NCI-H1105 treated with DMSO at 0.1 percent for 48 hours (cell line): ENCODE measurements around the gene MTMR8.

Experiments used
- DNase-seq: peaks from one replicate; lab custom pipeline; 2025; lab: John Stamatoyannopoulos, UW

MTMR8 gene

DNA sequence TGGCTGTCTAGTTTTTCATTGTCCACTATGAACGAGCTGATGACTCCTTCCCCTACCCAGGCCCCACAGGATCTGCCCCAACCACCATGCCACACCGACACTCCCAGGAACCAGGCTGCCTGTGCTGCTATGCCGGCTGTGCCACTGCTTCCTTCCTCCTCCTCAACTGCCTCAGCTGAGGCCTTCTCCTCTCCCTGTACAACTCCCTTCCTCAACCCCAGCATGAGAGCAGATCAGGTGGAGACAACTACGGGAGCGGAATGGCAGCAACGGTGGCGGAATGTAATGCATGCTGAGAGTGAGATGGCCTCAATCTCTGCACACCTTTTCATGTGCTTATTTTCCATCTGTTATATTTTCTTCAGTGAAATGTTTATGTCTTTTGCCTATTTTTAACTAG, 88.5 kb downstream of the MTMR8 start:
- no peak for DNase-seq

DNA sequence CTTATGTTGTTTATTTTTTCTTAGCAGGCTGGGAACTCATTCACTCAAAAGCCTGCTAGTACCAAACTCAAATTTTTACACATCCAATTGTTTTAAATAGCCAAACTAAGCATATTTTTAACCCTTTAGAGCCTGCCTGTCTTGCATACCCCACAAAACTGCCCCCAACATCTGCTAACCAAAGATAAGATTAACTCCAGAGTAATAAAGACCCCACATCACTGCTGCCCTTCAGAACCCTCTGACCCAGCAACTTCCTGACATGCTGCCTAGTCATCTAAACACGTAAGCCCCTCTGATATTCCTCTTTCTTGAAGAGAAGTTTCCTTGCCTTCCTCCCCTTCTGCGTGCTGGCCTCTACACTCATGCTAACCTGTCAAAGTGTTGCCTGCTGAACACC, 104.1 kb downstream of the MTMR8 start:
- no peak for DNase-seq

DNA sequence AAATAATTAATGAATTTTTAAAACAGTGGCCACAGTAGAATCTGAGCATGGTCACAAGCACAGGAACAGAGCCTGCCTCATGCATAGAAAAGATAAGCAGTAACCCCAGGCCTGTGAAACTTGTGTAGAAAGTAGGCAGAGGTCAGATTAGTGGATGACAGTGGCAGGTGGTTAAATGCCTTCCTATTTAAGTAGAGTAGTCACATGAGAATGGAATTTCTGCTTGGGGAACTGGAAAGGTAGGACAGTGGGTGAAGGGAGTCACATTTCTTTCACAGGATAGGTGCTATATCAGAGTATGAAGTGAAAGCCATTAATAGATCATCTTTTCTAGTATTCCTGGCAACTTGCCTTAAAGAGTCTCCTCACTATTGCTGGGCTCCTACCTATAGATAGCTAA, 130.0 kb downstream of the MTMR8 start:
- DNase-seq: no peak

DNA sequence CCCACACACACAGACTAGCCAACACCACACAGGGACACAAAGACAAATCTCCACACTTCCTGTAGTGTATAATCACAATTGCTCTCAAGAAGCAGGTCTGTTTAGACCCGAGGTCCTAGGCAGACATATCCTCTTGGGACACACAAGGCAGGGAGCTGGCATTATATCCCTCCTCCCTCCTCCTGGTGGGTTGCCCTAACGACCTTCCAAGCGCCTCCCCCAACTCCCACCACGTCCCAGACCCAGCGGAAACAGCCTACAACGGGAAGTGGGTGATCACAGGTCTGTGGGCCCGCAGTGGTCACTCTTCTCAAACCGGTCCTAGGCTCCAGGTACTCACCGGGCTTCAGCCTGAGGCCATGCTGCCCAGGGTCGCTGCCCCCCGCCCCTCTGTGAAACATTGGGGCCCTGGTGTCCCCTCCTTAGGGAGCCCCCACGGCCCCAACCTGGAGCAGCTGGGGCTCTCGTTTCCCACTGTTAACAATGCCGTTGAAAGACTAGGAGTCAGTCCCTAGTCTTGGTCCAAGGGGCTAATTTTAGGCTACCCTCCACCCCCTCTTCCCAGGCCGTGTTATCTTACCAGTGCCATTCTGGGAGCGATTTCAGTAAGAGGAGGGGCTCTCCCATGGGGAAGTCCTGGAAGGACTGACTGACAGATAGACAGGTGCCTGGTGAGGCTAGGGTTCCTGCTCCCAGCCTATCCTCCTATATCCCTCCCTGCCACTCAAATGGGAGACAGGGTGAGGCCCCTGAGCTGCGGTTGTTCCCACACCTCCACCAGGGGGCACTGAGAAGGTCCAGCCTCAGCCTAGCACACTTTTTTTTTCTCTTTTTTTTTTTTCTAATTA, 164.9 kb downstream of the MTMR8 start, which contains the start of gene ASB12:
Gene ASB12 (minus strand): TSS at position 485 of the 848 bp plus-strand sequence. CDS start 4,957 bp downstream, outside the sequence.
- DNase-seq: no peak

DNA sequence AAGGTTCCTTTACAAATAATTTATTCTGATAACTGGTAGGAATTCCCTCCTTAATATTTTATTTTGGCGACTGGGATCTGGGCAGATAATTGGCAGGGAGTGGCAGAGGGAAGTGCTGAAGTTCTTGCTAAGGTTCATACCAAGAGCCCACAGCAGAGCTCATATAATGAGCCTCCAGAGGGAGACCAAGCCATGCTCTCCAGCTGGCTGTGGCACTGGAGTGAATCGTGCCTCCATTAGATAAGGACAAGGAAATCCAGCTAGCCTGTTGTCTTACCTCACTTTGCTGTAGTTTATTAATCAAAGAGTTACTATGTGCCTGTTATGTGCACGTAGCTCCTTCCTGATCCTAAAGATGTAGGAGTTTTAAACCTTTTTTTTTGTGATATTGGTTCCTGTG, 166.1 kb downstream of the MTMR8 start:
- no peak for DNase-seq
